Endothelial cell of hepatic sinusoid (primary cell): ENCODE results near the gene KCNQ5.

Experiments used
- in situ Hi-C: cut with HindIII; loops from 2 replicates; pipeline ENCODE4 v1.10.0; 2017; ENCODE audit warnings: low sequenced_read_pairs

The KCNQ5 gene

GRCh38 chr6:73086726-73087125, 464.9 kb downstream of the KCNQ5 start:
- in situ Hi-C loops: no loop called here

- in situ Hi-C loops: no loop called here
Observed at GRCh38 chr6:73088138-73088813, 466.4 kb downstream of the KCNQ5 start.

DNA sequence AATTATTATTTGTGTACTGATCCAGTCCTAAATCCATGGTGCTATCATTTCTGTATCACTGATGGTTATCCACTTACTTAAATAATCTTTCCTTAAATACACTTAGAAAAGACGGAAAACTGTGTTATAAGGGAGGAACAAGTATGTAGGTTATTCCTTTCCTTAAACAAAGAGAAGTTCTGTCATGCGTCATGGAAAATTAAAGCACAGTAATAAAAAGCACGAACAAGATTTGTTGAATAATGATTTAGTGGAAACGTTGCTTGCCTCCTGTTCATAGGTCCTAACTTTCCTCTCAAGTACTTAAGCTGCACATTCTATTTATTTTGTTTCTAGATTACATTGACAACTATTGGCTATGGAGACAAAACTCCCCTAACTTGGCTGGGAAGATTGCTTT, 483.1 kb downstream of the KCNQ5 start:
- in situ Hi-C loops: no loop called here

DNA sequence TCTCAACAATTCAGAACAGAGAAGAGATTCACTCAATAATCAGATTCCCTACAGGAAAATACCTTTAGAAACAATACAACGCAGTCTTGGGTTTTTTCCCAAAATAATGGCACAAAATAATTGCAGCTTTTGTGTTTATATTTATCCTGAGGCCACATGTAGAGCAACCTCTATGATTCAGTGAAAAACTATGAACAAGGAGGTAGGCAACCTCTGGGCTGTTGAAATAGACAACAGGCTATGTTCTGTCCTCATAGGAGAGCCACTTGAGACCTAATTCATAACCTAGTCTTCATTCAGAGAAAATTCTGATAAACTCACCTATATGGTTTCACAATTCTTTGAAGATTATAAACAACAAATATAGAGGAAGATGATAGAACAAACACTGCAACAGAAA, 485.2 kb downstream of the KCNQ5 start:
- in situ Hi-C loops: no loop called here

GRCh38 chr6:73108949-73109348, 487.1 kb downstream of the KCNQ5 start:
- in situ Hi-C loops: no loop called here

GRCh38 chr6:73109659-73110058, 487.8 kb downstream of the KCNQ5 start:
- in situ Hi-C loops: no loop called here

DNA sequence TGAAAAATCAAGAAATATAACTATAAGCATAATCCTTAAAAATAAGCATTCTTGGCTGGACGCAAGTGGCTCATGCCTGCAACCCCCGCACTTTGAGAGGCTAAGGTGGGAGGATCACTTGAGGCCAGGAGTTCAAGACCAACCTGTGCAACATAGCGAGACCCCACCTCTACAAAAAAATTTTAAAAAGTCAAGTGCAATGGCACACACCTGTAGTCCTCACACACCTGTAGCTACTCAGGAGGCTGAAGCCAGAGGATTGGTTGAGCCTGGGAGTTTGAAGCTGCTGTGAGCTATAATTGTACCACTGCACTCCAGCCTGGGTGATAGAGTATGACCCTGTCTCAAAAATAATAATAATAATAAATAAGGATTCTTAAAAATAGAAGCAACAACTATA, 494.5 kb downstream of the KCNQ5 start:
- in situ Hi-C loops: no loop called here

- in situ Hi-C loops: no loop called here
Observed at GRCh38 chr6:73121421-73121993, 499.6 kb downstream of the KCNQ5 start.

DNA sequence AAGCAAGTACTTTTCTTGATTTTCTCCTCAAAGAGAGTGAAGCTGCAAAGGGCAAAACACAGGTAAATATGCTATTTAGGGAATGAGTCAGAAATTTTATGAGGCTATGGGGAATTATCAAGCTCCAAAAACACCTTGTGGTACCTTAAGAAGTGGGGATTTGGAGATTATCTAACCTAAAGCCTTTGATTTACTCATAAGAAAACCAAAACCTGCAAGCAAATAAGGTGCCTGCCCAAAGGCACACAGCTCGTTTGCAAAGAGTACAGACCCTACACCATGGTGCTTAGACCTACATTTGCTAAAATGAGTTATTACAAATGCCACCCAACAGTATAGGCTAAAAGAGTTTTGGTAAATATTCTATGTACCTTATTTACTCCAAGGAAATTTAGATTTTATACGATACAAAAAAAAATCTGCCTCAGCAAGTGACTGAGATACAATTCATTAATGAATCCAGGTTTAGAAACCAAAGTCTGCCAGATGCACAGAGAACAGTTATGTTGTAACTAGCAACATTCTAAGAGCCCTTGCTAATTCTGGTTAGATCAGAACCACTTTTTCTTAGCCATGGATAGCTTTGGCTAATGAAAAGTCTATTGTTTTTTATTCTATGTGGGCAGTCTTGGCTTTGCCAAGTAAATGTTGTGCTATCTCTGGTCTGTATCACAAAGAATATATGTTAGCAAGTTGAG, 501.9 kb downstream of the KCNQ5 start:
- in situ Hi-C loops: no loop called here

DNA sequence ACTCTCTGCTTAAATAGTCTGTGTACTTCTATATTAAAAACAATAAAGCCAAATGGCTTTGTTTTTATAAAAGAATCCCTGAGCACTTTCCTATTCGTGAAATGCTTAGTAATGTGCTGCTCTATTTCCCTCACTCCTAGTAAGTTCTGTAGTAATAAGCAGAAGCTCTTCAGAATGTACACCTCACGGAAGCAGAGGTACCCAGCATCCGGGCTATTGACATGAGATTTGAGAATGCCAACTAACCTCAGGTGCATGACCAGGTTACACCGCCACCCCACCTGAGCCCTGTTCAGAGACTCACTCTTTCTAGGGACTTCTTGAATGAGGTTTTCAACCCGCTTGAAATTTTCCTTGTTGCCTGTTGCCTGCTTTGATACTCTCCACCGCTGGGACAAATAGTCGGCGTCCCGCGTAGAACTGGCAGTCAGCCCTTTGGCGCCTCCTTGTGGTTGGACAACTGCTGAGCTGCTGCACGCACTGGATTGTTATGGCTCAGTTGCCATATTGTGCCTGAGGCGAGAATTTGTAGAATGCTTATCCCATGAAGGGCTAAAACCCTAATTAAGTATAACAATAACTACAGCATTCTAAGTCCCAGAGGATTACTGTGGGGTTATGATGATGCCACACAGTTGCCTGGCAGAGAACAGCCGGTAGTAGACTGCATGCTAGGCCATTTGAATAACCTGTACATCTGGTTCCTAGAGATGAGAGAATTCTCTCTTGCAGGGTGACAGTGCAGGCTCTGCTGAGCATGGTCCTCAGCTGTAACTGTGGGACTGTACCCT, 508.0 kb downstream of the KCNQ5 start:
- in situ Hi-C loops: loop anchor here (5.0 to 25.0 kb wide), 4 partner anchors 52 to 718 kb away; no protein-coding TSS in a partner anchor

DNA sequence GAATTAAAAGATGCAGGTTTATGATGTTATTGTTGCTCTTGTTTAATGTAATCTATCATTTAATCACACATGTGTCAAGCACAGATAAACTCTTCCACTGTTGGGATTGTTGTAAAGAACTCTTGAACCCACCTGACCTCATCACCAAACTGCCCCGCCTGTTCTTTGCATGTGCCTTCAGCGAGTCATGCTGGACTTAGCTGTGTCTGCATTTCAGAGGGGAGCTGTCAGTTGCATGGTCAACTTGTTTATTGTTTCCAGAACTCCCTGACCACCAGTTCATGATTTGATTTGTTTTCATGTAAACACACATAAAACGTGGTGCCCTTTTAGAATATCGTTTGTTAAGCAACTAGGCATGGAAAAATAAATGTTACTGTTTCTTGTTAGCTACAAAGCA, 509.8 kb downstream of the KCNQ5 start:
- in situ Hi-C loops: loop anchor here (5.0 to 25.0 kb wide), 2 partner anchors 51 to 719 kb away; no protein-coding TSS in a partner anchor

DNA sequence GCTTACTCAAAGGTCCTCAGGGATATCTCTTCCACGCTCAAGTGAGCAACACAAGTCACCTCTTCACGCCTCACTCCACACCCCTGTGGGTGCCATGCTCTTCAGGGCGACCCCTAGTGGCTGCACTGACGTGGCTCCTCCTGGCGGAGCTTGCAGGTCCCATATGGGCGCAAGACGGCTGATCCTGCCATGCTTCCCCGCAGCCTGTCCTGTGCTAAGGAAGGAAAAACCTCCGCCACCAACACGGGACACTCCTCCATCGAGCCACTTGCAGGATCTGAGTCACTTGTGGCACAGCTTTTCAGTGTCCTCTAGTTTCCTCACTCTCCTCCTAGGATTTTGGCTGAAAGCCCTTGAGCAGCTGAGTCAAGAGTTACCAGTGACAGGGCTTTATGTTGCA, 512.7 kb downstream of the KCNQ5 start:
- in situ Hi-C loops: loop anchor here (5.0 to 25.0 kb wide), 2 partner anchors 48 to 722 kb away; no protein-coding TSS in a partner anchor

DNA sequence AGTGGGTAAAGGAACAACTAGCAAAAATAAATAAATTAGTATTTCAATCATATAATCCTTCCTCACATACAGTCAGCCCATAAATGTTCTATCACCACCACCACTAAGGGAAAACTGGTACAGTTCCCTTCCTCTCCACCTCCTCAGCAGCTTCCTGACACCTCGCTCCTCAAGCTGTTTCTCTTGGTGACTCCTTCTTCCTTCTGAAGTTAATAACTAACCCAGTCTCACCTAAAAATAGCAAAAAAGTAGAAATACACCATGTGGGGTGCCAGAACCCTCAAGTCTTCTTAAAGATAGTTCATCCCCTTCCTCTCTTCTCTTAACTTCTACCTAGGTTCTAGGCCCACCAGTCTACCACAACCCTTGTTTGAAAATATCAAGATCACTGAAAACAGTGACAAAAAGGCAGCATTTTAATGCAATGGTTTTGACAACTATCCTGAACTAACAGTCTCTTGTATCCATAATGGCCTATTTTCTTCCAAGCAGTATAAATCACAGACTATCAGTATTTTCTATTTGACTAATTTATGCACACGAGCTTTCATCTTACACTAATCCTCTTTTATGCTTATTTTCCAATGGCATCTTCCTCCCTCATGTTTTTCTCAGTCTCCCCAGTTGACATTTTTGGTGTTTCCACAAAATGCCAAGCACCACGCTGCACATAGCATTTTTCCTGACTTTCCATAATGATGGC, 518.0 kb downstream of the KCNQ5 start:
- in situ Hi-C loops: loop anchor here (10.0 to 25.0 kb wide), 2 partner anchors 728 to 935 kb away; no protein-coding TSS in a partner anchor

DNA sequence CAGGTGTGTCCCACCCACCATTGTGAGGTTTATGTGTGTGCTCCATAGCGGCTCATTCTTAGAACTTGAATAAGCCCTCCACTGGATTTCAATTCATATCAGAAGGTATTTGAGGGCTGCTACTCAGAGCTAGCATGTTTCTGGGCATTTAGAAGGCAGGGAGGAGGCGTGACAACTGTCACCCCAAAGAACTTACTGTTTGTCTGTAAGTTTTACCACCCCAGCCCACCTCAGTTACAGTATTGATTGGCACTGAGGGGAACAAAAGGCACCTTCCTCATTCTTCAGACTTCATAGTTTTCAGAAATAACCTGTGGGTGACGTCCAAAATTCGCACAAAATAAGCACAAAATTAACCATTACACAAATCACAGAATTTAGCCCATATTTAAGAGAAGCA, 521.7 kb downstream of the KCNQ5 start:
- in situ Hi-C loops: loop anchor here (10.0 to 25.0 kb wide), 2 partner anchors 731 to 939 kb away; no protein-coding TSS in a partner anchor

DNA sequence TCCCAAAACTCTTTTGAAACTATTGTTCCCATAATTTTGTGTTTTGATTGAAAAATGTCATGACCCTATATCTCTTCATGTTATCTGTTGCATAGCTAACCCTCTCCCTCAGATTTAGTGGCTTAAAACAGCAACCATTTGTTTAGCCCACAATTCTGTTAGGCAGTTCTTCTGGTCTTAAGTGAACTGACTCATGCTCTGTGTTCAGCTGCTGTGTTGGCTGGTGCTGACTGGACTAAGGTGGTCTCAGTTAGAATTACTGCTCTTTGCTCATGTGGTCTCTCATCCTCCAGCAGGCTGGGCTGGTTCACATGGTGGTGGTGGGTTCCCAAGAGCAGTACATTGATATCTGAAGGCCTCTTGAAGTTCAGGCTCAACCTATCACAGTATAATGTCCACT, 522.7 kb downstream of the KCNQ5 start:
- in situ Hi-C loops: loop anchor here (10.0 to 25.0 kb wide), 2 partner anchors 732 to 940 kb away; no protein-coding TSS in a partner anchor

GRCh38 chr6:73145690-73146089, 523.8 kb downstream of the KCNQ5 start:
- in situ Hi-C loops: loop anchor here (10.0 to 25.0 kb wide), 2 partner anchors 733 to 941 kb away; no protein-coding TSS in a partner anchor

- in situ Hi-C loops: no loop called here
Observed at GRCh38 chr6:73151732-73152131, 529.9 kb downstream of the KCNQ5 start.

- in situ Hi-C loops: no loop called here
Observed at GRCh38 chr6:73152556-73152955, 530.7 kb downstream of the KCNQ5 start.

DNA sequence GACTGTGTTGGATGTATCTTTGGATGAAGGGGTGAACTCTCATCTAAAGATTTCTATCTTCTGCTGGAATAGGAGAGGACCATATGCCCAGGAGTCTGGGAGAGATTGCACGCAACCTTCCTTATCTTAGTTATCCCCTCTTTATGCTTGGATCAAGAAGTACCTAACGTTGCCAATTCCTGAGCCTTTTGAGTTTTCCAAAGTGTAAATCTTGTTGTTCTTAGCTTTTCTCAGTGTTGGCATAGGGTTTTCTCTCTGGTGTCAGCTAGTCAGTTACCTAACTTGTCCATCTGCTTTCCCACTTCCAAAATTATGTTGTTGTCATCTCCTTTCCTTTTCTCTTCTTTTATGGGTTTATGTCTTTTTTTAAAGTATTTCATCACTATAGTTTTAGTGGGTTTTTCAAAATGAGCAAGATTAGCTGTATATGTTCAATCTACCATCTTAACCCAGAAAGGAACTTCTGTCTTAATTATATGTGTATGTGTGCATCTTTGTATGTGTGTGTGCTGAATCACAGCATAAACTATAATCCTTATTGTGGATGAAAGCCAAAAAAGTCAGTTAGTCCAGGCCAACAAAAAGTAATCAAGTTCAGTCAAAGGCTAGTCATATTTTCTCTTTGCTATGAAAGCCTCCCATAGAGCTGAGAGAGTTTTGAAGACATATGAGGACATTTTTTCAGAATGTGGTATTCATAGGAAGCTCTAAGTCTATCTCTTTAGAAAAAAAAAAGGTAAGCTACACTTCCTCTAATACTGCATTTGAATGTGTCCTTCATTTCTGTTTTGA, 531.3 kb downstream of the KCNQ5 start:
- in situ Hi-C loops: no loop called here
